Left lung (tissue), 10 donors: ENCODE data around the gene STK16. TPM values are rescaled to one million over a fixed set of nuclear protein-coding genes. Genes with fewer than 3 reads are reported as not detected.

Experiments used
- ATAC-seq: fragments of 200-7000 bp; cut with Tn5 transposase; one replicate; pipeline ENCODE4 v1.9.1; 2020; ENCODE audit warnings: moderate library complexity
- DNase-seq, 4 donors: peaks; one replicate each; pipeline ENCODE4 v3.0.0-alpha.2; 2013 to 2020
- H3K27ac ChIP-seq, 2 donors: fragments of 200-600 bp; sonication (generic) in 1 of 2; one replicate each; pipeline versions ENCODE4 v1.5.0 to v1.8.0; 2020 to 2021
- H3K27me3 ChIP-seq, 2 donors: fragments of 200-600 bp; sonication (generic) in 1 of 2; one replicate each; pipeline versions ENCODE4 v1.5.0 to v1.8.0; 2020 to 2021
- H3K36me3 ChIP-seq, 2 donors: fragments of 200-600 bp; sonication (generic) in 1 of 2; one replicate each; pipeline versions ENCODE4 v1.5.0 to v1.8.0; 2020 to 2021
- H3K4me1 ChIP-seq, 2 donors: fragments of 200-600 bp; one replicate each; pipeline ENCODE4 v1.8.0; 2021
- H3K4me3 ChIP-seq, 2 donors: fragments of 200-600 bp; sonication (generic) in 1 of 2; one replicate each; pipeline versions ENCODE4 v1.5.0 to v1.8.0; 2020 to 2021; ENCODE audit warnings: mild to moderate bottlenecking in 1 of 2
- H3K9me3 ChIP-seq, 2 donors: fragments of 200-600 bp; sonication (generic) in 1 of 2; one replicate each; pipeline versions ENCODE4 v1.5.0 to v1.8.0; 2020 to 2021
- intact Hi-C, 2 donors: fragments of 100-400 bp; cut with DNase I; formaldehyde crosslinking; loops; one replicate each; pipeline versions ENCODE4 v1.11.2 to v1.14.2; 2022
- polyA plus RNA-seq, 6 donors: library from polyadenylated mRNA; unstranded; fragments of 120-200 nt; gene quantifications; one replicate each; pipeline ENCODE4 v1.2.1, GENCODE V29; 2013; ENCODE audit not compliant: insufficient read length in 6 of 6
- total RNA-seq, 2 donors: library from RNA; stranded (reverse); fragmentation: NEBNext Ultra II Directional; extraction: Animal tissue kit (Norgen Biotek cat#: 25700); gene quantifications; one replicate each; pipeline ENCODE4 v1.2.1, GENCODE V29; 2021
- TF ChIP-seq, protein P1 (sequence below), 2 donors: fragments of 200-600 bp; sonication (generic) in 1 of 2; IDR thresholded peaks; one replicate each; pipeline versions ENCODE4 v1.5.0 to v1.8.0; 2021; ENCODE audit warnings: antibody characterized with exemption in 2 of 2
- donor health status: DM: no; HTN: yes; CAD: no.
- donor health status: DM: no; HTN: no; CAD: no.

The STK16 gene
- total and polyA plus RNA-seq, 8 donors = 23.9 to 35.6 (median 33.1) TPM

DNA sequence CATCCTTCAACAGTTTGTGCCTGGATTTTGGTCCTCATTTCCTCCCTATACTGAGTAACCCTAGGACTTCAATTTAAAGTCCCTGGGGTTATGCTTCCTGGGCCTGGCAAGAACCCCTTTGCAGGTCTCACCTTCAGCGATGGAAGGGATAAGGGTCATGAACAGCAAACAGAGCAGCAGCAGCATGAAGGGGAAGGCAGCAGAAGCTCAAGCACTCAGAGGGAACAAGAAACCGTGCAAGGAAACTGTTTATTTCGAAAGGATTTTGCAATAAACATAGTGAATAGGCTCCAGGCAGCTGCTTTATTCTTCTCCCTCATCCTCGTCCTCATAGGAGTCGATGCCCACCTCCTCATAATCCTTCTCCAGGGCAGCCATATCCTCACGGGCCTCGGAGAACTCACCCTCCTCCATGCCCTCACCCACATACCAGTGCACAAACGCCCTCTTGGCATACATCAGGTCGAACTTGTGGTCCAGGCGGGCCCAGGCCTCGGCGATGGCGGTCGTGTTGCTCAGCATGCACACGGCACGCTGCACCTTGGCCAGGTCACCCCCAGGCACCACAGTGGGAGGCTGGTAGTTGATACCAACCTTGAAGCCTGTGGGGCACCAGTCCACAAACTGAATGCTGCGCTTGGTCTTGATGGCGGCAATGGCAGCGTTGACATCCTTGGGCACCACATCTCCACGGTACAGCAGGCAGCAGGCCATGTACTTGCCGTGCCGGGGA, 4.9 kb downstream of the STK16 start:
- Histone ChIP-seq H3K4me1 (peaks cover 29 to 83% of the 10 kb centered on the region in 2 donors), H3K27ac (peak overlapping the region; percentile 92 to 97), H3K4me3 (peak overlapping the region in 1 of 2 donors; percentile 36), H3K36me3 (peaks cover 0 to 36% of the 10 kb centered on the region in 2 donors), H3K27me3 (peaks cover 0 to 7% of the 10 kb centered on the region in 2 donors), H3K9me3 (no peaks in the 10 kb centered on the region)
- intact Hi-C loops = no loop called here
- no peak for ATAC-seq
- DNase-seq = no peak
- TF ChIP-seq, protein P1, sequence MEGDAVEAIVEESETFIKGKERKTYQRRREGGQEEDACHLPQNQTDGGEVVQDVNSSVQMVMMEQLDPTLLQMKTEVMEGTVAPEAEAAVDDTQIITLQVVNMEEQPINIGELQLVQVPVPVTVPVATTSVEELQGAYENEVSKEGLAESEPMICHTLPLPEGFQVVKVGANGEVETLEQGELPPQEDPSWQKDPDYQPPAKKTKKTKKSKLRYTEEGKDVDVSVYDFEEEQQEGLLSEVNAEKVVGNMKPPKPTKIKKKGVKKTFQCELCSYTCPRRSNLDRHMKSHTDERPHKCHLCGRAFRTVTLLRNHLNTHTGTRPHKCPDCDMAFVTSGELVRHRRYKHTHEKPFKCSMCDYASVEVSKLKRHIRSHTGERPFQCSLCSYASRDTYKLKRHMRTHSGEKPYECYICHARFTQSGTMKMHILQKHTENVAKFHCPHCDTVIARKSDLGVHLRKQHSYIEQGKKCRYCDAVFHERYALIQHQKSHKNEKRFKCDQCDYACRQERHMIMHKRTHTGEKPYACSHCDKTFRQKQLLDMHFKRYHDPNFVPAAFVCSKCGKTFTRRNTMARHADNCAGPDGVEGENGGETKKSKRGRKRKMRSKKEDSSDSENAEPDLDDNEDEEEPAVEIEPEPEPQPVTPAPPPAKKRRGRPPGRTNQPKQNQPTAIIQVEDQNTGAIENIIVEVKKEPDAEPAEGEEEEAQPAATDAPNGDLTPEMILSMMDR (IDR thresholded peaks at IDR 0.05) = no peak

DNA sequence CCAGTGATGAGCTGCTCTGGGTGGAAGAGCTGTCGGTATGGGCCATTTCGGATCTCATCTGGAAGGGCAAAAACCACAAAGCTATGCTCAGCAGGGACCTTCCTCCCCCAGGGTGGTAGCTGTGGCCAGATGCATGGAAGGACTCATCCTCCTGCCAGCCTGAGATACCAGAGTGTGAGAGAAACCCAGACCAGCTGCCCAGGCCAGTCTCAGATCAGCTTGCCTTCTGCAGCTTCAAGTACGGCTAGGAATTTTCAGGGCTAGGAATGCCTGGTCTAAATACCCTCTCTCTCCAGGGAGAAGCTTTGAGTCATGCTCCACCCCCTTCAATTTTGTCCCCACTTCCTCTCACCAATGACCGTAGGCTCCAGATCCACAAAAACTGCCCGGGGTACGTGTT, 6.4 kb downstream of the STK16 start:
- Histone ChIP-seq H3K4me3 (peak overlapping the region in 1 of 2 donors; percentile 69), H3K27ac (peak overlapping the region in 1 of 2 donors; percentile 97), H3K9me3 (no peaks in the 10 kb centered on the region), H3K36me3 (peaks cover 0 to 36% of the 10 kb centered on the region in 2 donors), H3K4me1 (peaks cover 23 to 77% of the 10 kb centered on the region in 2 donors), H3K27me3 (peaks cover 0 to 7% of the 10 kb centered on the region in 2 donors)
- intact Hi-C loops = no loop called here
- no peak for ATAC-seq
- TF ChIP-seq, protein P1 (IDR thresholded peaks at IDR 0.05) = no peak
- DNase-seq = no peak

DNA sequence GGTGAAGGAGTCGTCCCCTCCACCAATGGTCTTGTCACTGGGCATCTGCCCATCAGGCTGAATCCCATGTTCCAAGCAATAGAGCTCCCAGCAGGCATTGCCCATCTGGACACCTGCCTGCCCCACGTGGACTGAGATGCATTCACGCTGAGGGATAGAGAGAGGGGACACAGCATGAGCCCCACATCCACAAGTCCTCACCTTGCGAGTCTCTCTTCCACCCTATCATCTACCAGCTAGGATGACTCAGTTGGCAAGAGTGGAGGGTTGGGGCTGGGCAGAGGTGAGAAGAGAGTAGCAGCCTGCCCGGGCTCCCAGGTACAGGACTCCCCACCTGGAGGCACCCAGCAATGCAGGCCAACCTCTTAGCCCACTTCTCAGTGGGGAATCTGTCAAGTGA, 6.8 kb downstream of the STK16 start:
- Histone ChIP-seq H3K4me1 (peaks cover 23 to 73% of the 10 kb centered on the region in 2 donors), H3K4me3 (peak overlapping the region in 1 of 2 donors; percentile 69), H3K27me3 (peaks cover 0 to 9% of the 10 kb centered on the region in 2 donors), H3K9me3 (no peaks in the 10 kb centered on the region), H3K27ac (peak overlapping the region in 1 of 2 donors; percentile 97), H3K36me3 (peaks cover 0 to 32% of the 10 kb centered on the region in 2 donors)
- intact Hi-C loops = no loop called here
- TF ChIP-seq, protein P1 (IDR thresholded peaks at IDR 0.05) = no peak
- no peak for ATAC-seq
- DNase-seq = peak in 1 of 4 donors; percentile 36

DNA sequence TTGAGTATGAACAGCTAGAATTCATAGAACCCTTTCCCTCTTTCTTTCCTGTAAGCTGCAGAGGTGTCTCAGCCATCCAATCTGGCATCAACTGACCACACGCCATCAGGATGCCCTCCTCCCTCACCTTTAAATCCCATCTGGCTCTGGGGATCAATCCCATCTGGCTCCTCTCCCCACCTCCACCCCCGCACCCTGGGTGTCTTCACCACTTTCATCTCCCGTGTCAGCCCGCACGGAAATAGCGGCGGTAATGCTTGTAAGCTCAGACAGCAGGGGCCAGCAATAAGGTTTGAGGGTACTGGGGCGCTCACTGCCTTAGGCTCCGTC, 7.3 kb downstream of the STK16 start:
- Histone ChIP-seq H3K27me3 (peaks cover 0 to 14% of the 10 kb centered on the region in 2 donors), H3K36me3 (peaks cover 0 to 28% of the 10 kb centered on the region in 2 donors), H3K27ac (peak overlapping the region; percentile 79 to 97), H3K9me3 (no peaks in the 10 kb centered on the region), H3K4me1 (peaks cover 23 to 68% of the 10 kb centered on the region in 2 donors), H3K4me3 (peak overlapping the region; percentile 54 to 69)
- TF ChIP-seq, protein P1 (IDR thresholded peaks at IDR 0.05) = no peak
- DNase-seq (no peak), ATAC-seq (no peak)
- intact Hi-C loops = no loop called here

DNA sequence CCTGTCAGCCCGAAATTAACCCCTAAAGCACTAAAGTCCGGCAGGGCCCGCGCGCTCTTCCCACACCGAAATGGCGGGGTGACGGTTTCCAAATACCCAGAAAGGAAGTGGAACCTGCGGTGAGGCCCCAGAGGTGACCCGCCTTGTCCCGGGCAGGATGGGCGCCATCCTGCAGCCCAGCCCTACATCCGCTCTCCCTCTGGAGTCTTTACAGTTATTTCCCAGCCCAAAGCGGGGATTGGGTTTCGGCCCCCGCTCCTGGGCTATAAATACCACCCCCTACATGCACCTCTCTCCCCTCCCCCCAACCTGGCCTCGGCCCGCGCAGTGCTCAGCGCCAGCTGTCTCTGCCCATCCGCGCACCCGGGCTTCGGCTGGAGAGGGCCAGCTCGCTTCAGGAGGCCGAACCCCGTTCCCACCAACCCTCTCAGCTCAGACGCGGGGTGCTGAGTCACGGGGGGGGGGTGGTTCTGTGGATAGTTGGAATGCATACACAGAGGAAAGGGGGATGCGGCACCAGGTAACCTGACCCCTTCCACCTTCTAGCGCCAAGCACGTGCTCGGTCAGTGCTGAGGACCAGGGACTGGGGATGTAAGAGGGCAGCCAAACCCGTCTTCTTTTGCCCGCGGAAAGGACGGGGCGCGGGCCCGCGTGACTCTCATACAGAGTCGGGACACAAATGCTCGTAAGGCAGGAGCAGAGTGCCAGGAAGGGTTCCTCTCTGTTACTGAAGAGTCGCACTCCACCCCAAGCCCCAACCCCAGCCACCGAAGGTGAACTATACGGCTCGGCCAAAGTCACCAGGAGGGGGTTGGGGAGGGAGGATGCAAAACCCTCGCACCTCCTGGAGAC, 7.8 kb downstream of the STK16 start, which contains the start of gene TUBA4B:
Gene TUBA4B, plus strand, starts transcription at position 344 of the 853 bp plus-strand sequence. Its CDS starts 165 bp downstream, at position 509.
- H3K4me3 ChIP-seq = peak within 1 kb of the TSS; percentile 54 to 69
- peaks cover 0 to 22% of the 10 kb centered on the region in 2 donors for H3K36me3 ChIP-seq
- H3K27me3 ChIP-seq = peaks cover 0 to 20% of the 10 kb centered on the region in 2 donors
- peak; percentile 14 for ATAC-seq
- peak in 2 of 4 donors; percentile 52 to 88 for DNase-seq
- H3K4me1 ChIP-seq = peaks cover 23 to 62% of the 10 kb centered on the region in 2 donors
- intact Hi-C loops = no loop called here
- H3K9me3 ChIP-seq = no peaks in the 10 kb centered on the region
- H3K27ac ChIP-seq = peak within 1 kb of the TSS; percentile 79 to 97
- TF ChIP-seq, protein P1 (IDR thresholded peaks at IDR 0.05) = no peak
